GM18526 (cell line): ENCODE results near the gene OSCP1.

ENCODE experiments used
- POLR2A ChIP-seq: IDR thresholded peaks from 3 replicates; pipeline ENCODE4 v1.6.1; 2011; ENCODE audit not compliant: insufficient read length; ENCODE audit errors: extremely low read depth

OSCP1 gene

GRCh38 chr1:36384542-36385409, 65.5 kb downstream of the OSCP1 start:
- TF ChIP-seq POLR2A: no peak

- TF ChIP-seq POLR2A: no peak
Measured at GRCh38 chr1:36383240-36383639, 67.0 kb downstream of the OSCP1 start.

- no peak for TF ChIP-seq POLR2A
Measured at GRCh38 chr1:36382669-36383068, 67.6 kb downstream of the OSCP1 start.

GRCh38 chr1:36382231-36382630, 68.0 kb downstream of the OSCP1 start:
- TF ChIP-seq POLR2A: no peak

- TF ChIP-seq POLR2A: no peak
Measured at GRCh38 chr1:36381405-36381804, 68.8 kb downstream of the OSCP1 start.

GRCh38 chr1:36380782-36381181, 69.5 kb downstream of the OSCP1 start:
- TF ChIP-seq POLR2A: no peak

- no peak for TF ChIP-seq POLR2A
Measured at GRCh38 chr1:36380143-36380619, 70.1 kb downstream of the OSCP1 start.

GRCh38 chr1:36377791-36378492, 72.3 kb downstream of the OSCP1 start:
- TF ChIP-seq POLR2A: no peak

- TF ChIP-seq POLR2A: no peak
Measured at GRCh38 chr1:36372617-36373016, 77.6 kb downstream of the OSCP1 start.

GRCh38 chr1:36369061-36369861, 81.0 kb downstream of the OSCP1 start:
- no peak for TF ChIP-seq POLR2A
